Measurements from ENCODE around the gene SFT2D1. TPM values are rescaled to one million over a fixed set of nuclear protein-coding genes. Genes with fewer than 3 reads are reported as not detected.

The SFT2D1 gene
- total and polyA plus RNA-seq, 9 of the 15 experiments (the other 6 are each of a cell fraction or from before 2014, with no cell fraction given) = 54.4 to 140 (median 74.6) TPM

- Histone ChIP-seq H3K9me1 (ENCODE audit: control insufficient read depth, insufficient read depth, low read length) (peaks cover 9% of the 10 kb centered on the region), H3K4me1 (replicated peaks in 1 of 2; ENCODE audit: control insufficient read depth in 2 of 2, insufficient read depth in 2 of 2, low read length in 2 of 2) (peaks cover 10 to 18% of the 10 kb centered on the region in 2 experiments; a peak in 4 of 5 replicates), H2AFZ (ENCODE audit: low read depth, low read length) (no peak overlapping the region), H3K79me2 (ENCODE audit: control insufficient read depth, insufficient read depth, low read length) (peaks cover 42% of the 10 kb centered on the region), H3K27me3 (ENCODE audit: control insufficient read depth in 2 of 2, insufficient read depth in 2 of 2, low read length in 2 of 2) (no peaks in the 10 kb centered on the region), H3K9ac (ENCODE audit: insufficient read depth in 1 of 2, low read depth in 2 of 2, low read length in 2 of 2) (no peak overlapping the region), H3K36me3 (ENCODE audit: control insufficient read depth, insufficient read depth, low read length) (peaks cover 15% of the 10 kb centered on the region), H3K27ac (ENCODE audit: extremely low read depth, low read depth, low read length) (no peak overlapping the region), H4K20me1 (replicated peaks; ENCODE audit: control insufficient read depth, insufficient read depth, low read length) (peaks cover 4% of the 10 kb centered on the region; the same call in 1 of the 2 replicates), H3K4me3 (no peak overlapping the region), H3K9me3 (replicated peaks; ENCODE audit: control insufficient read depth, insufficient read depth, low read depth, low read length) (no peaks in the 10 kb centered on the region), H3K4me2 (ENCODE audit: insufficient read depth, low read length) (no peak overlapping the region)
- CTCF ChIA-PET (ENCODE audit: low intra/inter-chr PET ratio) = no interaction called here
- FAIRE-seq = no peak
- POLR2A ChIA-PET = interaction anchor here (0.6 to 0.9 kb wide), 2 partner anchors 40 to 72 kb away, joined by 3 read pairs; no protein-coding TSS in a partner anchor
- 90% methylated on average over 8 of the region's 8 CpGs for WGBS (ENCODE audit: insufficient coverage, low coverage, missing lambda C conversion rate)
- intact Hi-C loops (cut with micrococcal nuclease) = no loop called here
- BruUV-seq (replicated peaks) = no TSS peak
- in situ Hi-C loops (cut with MboI) = no loop called here
- ATAC-seq = no peak
- no peak for DNase-seq (ENCODE audit: extremely low read depth in 1 of 4, low spot score in 3 of 4)
- TF ChIP-seq, protein P1, sequence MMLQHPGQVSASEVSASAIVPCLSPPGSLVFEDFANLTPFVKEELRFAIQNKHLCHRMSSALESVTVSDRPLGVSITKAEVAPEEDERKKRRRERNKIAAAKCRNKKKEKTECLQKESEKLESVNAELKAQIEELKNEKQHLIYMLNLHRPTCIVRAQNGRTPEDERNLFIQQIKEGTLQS (IDR thresholded peaks at IDR 0.05) = peak; percentile 39; the same call in 1 of the 2 replicates
- TF ChIP-seq, protein P1 (CRISPR knock-in tag; conservative IDR thresholded peaks at IDR 0.05) = no peak
- TF ChIP-seq PKNOX1 (IDR thresholded peaks at IDR 0.05) (no peak), SMAD4 (CRISPR knock-in tag; conservative IDR thresholded peaks at IDR 0.05) (peak; percentile 97), ZNF408 (CRISPR knock-in tag; IDR thresholded peaks at IDR 0.05; ENCODE audit: low read depth) (no peak), JUND (IDR thresholded peaks at IDR 0.05; ENCODE audit: borderline replicate concordance, low read depth, low read length) (0 out of 2 replicates have a peak, but pooled peaks have one; percentile 35), JUND (tag; IDR thresholded peaks at IDR 0.05; ENCODE audit: borderline replicate concordance, low read depth, low read length) (no peak), ZBTB8A (IDR thresholded peaks at IDR 0.05; ENCODE audit: partially characterized antibody) (no peak)
Measured at GRCh38 chr6:166344240-166344639, 1.9 kb upstream of the SFT2D1 start.
